GM13977 (cell line): ENCODE data around the gene DGKG.

Experiments used
- DNase-seq: peaks from one replicate; pipeline ENCODE4 v3.0.0; 2012; ENCODE audit warnings: low spot score
- CTCF ChIP-seq: IDR thresholded peaks from 2 replicates; pipeline ENCODE4 v1.5.1; 2012; ENCODE audit warnings: mild to moderate bottlenecking, control low read depth; ENCODE audit not compliant: insufficient read depth; ENCODE audit errors: extremely low read depth, missing control alignments
- in situ Hi-C: fragments of 300-500 bp; cut with MboI; formaldehyde crosslinking; loops from one replicate; pipeline ENCODE4 v1.12.0; 2022; ENCODE audit warnings: low sequenced_read_pairs, low pct_unique_long_range_greater_than_20kb, mixed read lengths, inconsistent platforms; ENCODE audit not compliant: unreplicated experiment

Gene DGKG

GRCh38 chr3:186151077-186151971, 210.7 kb downstream of the DGKG start:
- in situ Hi-C loops = no loop called here
- DNase-seq = no peak
- no peak for TF ChIP-seq CTCF

DNA sequence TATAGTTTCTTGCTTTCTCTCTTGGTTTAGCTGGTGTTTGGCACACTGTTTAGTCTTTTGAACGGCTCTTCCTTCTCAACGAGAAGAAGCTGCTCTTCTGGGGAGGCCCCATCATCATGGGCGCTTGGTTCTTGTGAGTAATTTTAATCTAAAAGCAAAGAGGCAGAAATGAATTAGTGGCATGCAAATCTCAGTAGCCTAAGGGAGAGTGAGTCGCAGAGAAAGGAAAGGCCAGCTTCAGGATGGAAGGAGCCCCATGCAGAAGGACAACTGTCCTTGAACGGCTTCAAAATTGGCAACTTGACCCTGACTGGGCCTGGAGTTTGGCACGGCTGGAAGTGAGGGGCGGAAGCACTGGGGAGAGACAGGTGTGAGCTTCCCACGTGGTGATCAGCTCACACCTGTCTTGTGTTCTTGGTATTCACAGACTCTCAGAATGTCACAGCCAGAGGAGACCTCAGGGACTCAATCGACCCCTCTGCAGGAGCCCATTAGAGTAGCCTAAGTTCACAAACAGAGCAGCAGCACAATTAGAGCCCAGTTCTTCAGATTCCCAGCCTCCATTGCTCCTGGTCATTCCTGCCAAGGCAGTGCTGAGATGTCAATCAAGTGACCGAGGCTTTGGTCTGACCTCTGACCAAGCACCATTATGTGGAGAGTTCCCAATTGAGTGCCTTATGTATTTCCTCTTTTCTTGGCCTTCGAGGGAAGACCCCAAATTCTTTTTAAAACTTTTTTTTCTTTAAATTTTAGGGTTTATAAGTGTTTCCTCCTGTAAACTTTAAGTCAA, 211.8 kb downstream of the DGKG start:
- TF ChIP-seq CTCF = no peak
- in situ Hi-C loops = no loop called here
- DNase-seq = no peak

DNA sequence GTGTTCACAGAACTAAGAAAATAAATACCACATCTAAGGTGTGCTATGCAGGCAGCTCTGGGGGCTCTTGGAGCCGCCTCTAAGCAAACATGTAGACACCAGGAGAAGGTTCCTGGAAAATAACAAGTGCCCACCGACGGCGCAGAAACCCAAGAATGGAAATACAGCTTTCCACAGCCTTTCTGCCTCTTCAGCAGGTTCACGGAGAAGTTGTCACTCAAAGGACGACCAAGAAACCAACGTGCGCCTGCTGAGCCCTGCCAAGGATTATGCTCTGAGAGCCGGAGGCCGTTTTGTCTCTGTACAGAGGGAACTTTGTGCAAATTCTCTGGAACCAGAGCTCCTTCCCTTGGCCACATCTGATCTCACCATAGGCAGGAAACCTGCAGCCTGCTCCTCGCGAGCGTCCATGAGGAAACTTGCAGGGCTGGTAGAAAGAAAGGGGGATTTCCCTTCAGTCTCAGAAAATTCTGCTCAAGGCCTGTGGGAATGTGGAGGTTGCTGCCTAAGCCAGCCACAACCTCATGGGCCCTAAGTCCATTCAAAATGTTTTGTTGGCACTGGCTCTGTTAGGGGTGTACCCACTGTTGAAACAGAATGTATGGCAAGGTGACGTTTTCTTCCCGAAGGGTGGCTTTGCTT, 212.6 kb downstream of the DGKG start:
- in situ Hi-C loops = no loop called here
- TF ChIP-seq CTCF = no peak
- no peak for DNase-seq

GRCh38 chr3:186144257-186144656, 217.8 kb downstream of the DGKG start:
- no peak for TF ChIP-seq CTCF
- in situ Hi-C loops = no loop called here
- DNase-seq = no peak

DNA sequence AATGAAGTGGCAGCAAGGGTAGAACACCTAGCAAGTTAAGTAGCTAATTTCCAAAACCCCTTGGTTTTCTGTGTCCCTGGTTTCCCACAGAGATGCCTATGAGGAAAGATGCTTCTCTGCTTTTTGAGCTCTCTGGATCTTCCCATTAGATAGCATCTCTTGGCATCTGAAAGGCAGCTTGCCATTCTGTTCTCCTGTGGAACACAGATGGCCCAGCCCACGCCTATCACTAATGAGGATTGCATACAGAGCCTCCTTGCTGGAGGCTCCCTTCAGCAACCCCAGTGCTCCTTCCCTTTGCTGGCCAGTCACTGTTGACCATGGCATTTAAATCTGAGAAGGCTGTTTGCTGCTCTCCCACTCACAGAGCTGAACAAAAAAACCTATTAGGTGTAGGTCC, 218.8 kb downstream of the DGKG start:
- TF ChIP-seq CTCF = no peak
- in situ Hi-C loops = no loop called here
- no peak for DNase-seq

DNA sequence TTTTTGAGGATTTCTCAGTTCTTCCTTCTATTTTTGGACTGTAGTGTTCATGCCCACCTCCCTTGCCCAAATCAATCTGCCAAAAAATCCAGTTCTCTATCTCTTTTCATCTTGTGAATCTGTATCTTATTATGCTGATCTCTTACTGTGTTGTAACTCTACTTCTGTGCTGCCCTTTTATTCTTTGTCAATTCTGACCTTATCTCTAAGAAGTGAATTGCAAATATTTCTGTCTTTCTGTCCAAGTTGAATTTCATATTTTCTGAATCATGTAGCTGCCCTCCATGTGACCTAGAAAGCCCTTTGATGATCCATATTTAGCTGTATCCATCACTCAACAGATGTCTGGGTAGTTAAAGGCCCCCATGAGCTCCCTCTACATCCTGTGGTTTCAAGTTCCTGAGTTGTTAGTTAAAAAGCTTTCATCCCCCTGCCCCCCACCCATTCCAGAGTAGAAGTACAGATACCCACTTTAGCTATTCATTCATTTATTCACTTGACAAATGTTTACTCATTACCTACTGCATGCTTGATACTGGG, 219.6 kb downstream of the DGKG start:
- TF ChIP-seq CTCF = no peak
- DNase-seq = no peak
- in situ Hi-C loops = no loop called here
